Activated CD8-positive, alpha-beta memory T cell treated with anti-CD3 and anti-CD28 coated beads for 48 hours (primary cell): Measurements from ENCODE around the gene NPAS2.

Experiments used
- DNase-seq, 3 experiments: peaks; one replicate each; pipeline ENCODE4 v3.0.0-alpha.2; 2020; ENCODE audit warnings: low read depth in 2 of 3, low spot score in 2 of 3

Gene NPAS2

DNA sequence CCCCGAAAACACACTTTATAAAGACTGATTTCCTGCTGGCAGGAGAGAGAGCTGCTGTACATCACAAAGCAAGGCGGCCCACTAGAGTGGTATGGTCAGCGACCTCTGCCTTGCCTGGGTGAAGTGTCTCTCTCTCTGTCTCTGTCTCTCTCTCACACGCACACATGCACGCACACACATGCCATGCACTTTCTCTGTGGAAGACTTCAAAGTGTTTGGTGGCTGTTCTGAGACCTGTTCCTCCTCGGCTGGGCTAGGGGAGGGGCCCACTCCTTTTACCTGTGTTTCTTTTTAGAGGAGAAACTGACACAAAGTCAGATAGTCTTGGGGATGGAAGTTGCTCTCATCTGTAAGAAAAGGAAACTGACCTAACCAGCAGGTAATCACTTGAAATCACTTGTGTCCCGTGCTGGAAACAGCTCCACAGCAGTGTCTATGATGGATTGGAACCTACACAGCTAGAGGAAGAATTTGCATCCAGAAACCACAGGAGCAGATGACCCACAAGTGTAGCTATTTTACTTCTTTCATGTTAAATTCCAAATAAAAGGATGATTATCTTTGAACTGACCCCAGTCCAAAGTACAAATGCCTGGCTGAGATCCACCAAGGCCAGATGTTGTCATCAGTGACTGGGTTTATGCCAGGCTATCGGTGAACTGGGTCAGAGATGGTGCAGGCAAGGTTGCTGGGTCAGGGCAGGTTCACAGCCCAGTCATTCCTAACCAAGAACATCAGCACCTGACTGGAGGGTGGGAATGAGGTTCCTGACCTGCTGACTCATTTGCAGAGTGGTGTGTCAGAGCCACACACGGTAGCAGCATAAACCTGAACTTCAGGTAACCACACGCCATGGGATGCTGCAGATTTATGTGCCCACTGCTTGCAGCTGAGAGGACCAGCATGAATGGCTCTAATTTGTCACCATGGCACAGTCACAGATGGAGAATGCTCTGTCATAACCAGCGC, 63.0 kb downstream of the NPAS2 start:
- no peak for DNase-seq

DNA sequence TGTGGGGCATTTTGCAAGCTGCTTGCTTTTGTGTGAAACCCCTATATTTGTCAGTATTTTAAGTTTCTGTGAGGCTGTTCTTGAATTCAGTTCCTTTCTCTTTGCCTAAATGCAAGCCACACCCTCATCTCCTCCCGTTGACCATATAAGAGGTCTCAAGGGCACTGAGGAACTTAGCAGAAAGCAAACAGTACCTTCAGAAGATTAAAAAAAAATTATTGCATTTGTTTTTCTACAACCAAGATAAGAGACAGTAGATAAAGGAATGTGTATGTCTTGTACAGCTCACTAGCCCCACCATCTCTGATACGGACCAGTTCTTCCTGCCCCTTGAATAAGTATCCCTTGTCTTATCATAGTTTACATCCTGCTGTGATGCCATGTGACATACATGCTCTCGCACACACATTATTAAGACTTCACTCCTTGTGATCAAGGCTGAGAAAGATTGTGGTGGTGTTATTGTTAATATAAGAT, 64.2 kb downstream of the NPAS2 start:
- no peak for DNase-seq

DNA sequence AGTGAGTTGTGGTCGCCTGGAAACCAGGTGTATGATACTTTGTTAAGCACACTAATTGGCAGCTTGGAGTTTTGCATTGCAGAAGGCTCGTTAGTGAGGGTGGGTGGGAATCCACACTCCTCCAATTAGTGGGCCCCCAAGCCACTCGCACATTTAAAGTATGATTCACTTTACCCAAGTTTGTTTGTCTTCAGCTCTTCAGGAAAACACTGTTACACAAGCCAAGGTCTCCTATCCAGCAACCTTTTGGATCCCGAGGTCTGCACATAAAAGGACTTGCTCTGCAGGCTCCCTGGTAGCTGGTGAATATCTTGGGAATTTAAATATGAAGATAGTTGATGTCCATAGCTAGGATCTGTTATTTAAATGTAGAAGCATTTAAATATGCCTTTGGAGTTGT, 66.1 kb downstream of the NPAS2 start:
- DNase-seq = no peak

DNA sequence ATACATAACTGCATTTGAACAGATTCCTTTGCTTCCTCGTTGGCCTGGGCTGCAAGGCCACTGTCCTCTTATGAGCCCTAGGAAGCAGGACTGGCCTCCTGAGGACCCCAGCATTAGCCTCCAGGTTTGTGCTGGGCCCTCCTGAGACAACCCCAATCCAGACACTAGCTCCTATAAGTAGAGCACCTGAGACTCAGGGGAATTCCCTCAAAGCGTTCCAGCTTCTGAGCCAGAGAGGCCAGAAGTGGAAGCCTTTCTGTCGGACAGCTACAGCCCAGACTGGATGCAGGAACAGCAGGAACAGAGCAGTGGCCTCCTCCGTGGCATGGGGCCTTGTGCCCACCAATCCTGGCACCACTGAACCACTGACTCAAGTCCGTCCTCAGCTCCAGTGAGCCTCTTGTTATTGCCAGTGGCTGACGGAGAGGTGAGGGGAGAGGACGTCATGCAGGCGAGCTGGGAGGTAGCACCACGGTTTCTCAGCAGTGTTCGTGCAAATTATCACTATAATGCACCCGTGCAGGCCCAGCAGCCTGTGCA, 67.2 kb downstream of the NPAS2 start:
- no peak for DNase-seq

DNA sequence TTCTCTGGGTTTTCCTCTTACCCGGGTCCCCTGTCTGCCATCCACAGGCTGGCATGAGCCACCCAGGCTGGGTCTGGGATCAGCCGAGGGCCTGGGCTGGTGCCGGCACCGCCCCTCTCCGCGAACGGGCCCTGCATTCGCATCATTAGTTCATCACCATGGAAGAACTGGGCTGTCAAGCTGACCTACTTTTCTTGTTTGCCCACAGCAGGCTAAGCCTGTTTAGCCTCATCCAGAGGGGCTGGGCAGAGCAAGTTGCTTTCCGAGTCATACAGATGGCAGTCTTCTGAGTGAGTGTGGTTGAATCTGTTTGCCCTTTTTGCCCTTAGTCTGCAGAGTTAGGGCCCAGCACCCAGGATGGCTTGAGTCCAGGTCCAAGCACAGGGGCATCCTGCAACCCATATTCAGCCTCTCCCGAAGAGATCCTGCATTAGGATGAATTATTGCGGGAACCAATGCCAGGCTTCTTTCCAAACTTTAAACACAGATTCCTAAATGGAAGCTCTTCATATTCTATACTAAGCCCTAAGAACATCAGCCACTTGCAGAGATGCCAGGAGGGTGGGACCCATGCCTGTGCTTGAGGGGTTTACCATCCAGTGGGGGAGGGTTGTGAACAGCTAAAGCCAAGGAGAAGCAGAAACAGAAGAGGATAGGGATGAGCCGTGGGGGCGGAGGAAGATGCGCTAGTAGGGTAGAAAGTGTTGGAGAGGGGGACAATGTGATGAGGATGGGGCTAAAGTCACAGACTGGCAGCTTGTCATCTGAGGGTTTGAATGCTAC, 68.0 kb downstream of the NPAS2 start:
- DNase-seq = no peak

DNA sequence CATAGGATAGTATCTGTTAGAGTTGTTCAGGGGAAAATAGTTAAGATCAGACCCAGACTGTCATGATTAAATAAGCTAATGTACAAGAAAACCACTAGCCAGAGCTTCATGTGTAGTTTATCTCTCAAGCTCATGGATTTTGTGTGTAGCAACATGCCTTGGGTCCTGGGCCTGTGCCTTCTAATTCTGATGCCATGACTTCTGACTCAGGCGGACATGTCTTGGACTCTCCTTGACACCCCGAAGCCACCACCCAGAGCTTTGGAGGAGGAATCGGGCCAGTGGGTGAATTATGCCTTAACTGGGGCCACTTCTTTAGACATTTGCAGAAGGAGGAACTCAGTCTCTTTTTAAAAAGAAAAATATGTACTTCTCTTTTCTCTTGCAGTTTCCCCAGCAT, 68.7 kb downstream of the NPAS2 start:
- no peak for DNase-seq

DNA sequence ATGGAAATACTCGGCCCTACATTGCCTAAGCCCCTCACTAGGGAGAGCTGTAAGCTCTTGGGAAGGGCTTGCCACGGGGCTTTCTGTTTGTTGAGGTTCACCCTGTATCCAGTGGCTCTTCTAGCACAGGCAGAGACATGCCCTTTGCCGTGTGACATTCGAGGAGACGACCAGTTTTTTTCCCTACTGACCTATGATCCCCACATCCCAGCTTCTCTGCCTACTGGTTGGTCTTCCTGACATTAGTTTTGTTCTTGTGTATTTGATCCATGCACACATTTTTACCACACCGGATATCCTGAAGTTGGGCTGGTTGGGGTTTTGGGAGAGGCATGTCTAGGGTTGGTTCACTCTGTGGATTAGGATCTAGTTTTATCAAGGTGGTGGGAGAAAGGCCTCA, 69.3 kb downstream of the NPAS2 start:
- DNase-seq = no peak

DNA sequence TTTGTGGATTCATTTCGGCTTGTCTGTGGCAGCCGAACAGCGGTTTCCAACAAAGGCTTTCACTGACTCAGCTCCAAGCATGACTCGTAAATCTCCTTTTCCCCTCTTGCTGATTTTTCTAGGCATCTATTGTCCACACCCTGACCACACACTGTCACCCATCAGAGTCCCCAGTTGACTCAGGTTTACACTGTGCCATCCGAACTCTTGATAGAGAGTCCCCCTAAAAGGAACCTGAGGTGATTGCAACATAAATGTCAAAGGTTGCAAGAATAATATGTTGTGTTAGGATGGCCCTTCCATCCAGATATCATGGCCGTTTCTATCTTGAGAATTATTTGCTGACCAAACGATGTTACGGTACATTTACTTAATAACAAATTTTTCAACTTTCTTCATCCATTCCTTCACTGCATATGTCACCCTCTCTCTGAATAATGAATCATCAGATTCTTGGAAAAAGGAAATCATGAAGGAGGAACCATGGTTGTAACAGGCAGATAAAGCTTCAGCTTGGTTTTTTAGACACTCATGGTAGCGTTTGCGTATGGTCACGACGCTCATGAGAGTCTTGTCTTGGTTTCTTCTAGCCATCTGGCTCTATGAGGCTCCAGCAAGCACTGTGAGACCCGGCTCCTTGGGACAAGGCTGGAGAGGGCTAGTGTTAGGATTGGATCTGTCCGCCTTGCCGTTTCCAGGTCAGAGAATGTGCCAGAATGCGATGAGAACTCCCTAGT, 72.1 kb downstream of the NPAS2 start:
- DNase-seq = no peak

DNA sequence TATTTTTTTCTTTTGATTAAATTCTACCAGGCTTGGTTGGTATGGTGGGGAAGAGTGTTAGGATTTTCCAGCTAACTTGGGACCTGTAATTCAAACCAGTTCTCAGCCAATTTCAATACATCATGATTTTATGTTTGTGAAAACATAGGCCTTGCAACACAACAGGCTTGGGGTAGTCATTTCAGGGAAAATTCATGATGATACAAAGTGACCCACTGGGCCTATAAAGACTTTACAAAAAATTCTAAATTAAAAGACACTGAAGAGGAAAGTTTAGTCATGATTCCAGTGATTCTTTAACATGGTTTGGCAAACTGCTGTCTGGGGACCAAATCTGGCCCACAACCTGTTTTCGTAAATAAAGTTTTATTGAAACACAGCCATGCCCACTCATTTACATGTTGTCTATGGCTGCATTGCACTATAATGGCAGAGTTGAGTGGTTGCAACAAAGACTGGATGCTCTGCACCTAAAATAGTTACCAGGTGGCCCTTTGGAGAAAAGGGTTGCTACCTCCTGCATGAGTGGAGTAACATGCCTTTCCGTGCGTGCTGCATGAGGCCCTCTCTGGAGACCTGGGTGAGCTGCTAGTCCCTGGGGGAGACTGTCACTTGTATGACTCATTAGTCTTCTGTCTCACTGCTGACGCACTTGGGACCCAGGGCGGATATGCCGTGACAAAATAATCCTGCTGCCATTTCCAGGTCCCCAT, 73.6 kb downstream of the NPAS2 start:
- no peak for DNase-seq

DNA sequence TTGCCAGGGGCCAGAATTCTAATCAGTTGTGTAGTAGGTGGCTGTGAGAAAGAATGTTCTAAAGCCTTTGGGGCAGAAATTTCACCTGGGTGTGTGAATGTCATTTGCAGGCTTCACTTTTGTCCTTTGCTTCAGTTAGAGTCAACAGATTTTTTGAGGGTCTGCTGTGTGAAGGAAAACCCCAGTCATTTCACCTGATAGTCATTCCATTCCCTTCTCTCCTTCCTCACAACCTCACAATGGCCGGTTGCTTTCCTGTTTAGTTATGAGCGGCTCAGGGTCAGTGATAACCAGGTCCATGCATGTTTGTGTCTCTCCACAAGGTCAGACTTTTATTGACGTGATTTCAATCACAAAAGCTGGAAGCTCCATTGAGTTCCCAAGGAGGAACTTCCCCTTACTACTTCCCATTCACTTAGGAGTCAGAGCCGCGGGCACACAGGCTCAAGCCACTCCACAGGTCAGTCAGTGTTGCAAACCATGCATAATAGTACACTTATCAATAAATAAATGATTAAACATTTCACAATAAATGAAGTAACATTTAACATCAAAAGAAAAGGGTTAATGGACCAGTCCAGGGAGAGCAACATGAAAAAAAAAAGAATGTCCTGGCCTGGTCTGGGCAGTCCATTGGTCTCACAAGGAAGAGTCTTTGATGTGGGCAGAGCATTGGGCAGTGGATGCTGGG, 74.3 kb downstream of the NPAS2 start:
- no peak for DNase-seq

DNA sequence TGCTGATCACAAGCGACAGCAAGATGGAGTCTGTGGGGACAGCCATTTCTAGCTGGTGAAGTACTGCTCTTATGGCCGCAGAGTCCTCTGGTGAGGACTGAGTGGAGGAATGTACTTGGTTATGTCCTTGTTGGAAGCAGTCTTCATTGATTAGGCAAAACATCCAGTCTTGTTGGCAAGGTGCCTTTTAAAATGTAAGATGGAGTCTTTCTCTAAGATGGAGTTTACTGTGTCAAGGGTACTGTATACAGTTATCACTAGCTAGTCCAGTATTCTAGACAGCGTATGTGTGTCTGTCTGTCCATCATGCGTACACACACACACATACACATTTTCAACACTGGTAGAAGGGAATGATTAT, 74.8 kb downstream of the NPAS2 start:
- DNase-seq = no peak

DNA sequence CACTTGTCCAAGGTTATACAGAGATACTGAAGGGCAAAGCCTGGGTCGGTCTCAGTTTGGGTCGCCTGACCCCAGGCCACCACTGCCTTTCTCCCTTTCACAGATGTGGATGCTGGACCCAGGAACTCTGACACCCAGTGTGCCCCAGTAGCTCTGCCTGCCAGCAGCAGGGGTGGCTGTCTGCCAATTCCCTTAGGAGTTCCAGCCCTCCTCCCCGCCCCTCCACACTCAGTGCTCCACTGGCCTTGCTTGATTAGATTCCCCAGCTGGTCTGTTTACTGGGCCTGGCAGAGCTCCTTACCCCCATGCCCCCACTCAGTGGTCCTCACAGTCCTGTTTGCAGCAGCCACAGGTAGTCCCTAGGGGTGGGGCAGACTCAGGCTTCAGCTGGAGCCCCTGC, 75.5 kb downstream of the NPAS2 start:
- DNase-seq = no peak

DNA sequence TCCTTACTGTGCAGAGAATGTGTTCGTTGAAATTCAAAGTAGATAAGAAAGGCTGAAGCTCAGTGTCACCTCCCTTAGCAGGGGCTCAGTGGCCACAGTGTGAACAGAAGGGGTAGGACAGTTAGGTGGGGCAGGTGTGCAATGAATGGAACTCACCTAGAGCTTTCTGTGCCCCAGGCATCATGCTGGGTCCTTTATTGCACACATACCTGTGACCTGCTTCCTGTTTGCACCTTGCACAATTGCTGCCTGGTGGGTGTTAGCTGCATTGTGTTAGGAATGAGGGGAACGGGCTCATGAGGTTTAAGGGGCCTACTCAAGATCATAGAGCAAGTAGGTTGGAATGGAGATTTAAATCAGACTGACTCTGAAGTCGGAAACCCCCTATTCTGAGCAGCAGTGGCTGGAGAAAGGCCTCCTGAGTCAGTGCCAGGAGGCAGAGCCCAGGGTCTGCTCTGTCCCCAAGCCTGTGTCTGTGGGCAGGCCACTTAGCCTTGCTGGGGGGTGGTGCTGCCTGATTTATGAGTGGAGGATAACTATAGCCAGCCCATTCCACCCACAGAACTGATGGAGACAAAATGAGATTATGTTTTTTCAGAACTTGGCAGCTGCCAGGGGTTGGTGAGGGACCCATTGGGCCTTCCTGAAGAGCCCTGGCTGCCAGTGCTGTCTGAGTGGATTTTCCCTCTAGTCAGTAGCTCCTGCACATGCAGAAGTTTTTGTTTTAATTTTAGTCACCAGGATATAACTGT, 76.2 kb downstream of the NPAS2 start:
- no peak for DNase-seq

DNA sequence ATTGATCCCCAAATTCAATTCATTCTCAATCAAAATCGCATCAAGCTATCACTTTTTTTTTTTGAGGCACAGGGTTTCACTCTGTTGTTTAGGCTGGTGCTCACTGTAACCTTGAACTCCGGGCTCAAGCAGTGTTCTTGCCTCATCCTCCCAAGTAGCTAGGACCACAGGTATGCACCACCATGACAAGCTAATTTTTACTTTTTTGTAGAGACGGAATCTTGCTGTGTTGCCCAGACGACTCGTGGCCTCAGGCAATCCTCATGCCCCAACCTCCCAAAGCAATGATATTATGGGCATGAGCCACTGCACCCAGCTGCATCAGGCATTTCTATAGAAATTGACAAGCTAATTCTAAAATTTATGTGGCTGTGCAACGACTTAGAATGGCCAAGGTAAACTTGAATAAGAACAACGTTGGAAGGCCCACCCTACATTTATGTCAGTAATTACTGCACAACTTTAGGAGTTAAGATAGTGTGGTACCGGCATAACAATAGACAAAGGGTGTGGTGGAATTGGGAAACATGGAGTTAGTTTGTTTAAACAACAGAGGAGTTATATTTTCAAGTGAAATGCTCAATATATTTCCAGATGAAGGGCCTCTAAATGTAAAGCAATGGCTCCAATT, 78.2 kb downstream of the NPAS2 start:
- DNase-seq = no peak

DNA sequence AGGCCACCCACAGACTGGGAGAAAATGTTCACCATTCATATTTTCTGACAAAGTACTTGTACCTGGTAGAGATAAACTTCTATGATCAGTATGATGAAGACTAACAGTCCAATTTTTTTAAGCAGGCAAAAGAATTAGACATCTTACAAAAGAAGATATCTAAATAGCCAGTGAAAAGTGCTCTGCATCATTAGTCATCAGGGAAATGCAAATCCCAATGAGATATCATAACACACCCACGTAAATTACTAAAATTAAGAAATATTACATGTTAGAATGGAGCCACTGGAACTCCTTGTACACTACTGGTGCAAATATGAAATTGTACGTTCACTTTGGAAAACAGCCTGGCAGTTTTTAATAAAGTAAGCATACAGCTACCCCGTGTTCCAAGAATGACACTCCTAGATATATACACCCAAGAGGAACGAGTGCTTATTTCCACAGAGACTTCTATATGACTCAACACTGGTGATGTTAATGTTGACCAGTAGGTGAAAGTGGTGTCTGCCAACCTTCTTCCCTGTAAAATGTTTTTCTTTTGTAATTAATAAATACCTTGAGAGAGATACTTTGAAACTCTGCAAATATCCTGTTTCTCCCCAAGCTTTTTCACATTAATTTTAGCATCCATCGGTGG, 80.3 kb downstream of the NPAS2 start:
- no peak for DNase-seq

DNA sequence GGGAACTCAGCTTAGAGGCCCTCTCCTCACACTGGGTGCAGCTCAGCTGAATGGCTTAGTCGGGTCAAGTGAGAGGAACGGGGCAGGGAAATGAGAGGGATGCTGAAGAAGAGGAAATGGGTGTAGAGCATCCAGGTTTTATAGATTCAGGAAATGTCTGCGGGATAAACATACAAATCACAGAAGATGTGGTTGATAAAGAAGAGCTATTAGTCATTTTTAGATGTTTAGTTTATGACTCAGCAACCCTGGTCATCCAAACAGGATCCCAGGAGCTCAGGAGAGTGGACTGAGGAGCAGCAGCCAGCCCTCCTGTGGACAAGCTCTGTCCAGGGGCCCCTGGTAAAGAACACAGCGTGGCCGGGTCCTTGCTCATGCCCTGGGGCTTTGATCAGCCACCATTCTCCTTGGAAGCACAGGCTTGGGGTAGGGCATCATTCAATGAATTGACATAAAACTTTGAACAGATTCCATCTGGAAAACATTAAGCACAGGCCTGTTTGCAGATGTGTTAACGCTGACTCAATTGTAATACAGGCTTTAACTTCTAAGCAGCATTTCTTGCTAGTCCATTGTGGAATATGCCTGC, 83.0 kb downstream of the NPAS2 start:
- no peak for DNase-seq

DNA sequence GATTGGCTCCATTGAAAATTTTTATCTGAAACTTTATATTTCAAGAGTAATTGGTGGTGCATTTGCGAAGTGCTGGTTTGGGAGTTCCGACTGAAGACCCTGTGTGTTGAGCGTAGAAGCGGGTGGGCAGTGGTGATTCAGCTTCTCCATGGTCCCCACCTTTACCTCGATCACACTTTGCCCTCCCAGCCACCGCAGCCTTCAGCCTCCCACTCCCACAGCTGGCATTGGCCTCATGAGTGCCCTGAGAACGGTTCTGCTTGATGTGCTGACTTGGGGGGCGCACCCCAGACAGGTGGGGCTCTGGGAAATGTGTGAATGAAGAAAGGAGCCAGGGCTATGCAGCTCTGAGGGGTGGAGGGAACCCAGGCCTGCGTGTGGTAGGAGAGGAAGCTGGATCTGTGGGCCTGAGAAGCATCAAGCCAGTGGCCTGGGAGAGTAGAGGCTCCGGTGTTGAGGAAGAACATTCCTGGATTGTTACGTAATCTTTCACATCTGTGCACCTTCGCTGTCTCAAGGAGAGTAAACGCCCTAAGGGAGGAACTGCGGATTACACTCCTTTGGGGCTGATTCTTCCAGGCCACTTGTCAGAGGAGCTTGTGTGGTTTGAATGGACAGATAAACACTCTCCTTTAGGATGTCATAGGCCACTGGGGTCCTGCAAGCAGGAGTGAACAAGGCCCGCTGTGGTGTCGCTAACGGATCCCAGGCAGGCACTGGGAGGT, 83.8 kb downstream of the NPAS2 start:
- DNase-seq = no peak
